Colonic mucosa (tissue), 4 donors: ENCODE data around the gene ABI2. TPM values are rescaled to one million over a fixed set of nuclear protein-coding genes. Genes with fewer than 3 reads are reported as not detected.

ENCODE experiments used
- DNase-seq: peaks from one replicate; pipeline ENCODE4 v3.0.0-alpha.2; 2020
- H3K27ac ChIP-seq: fragments of 200-600 bp; one replicate; pipeline ENCODE4 v1.8.0; 2021
- H3K27me3 ChIP-seq: fragments of 200-600 bp; one replicate; pipeline ENCODE4 v1.8.0; 2021
- H3K36me3 ChIP-seq: fragments of 200-600 bp; one replicate; pipeline ENCODE4 v1.8.0; 2021
- H3K4me1 ChIP-seq: fragments of 200-600 bp; one replicate; pipeline ENCODE4 v1.8.0; 2021; ENCODE audit warnings: mild to moderate bottlenecking
- H3K4me3 ChIP-seq: fragments of 200-600 bp; one replicate; pipeline ENCODE4 v1.8.0; 2021
- H3K9ac ChIP-seq, 2 donors: one replicate each; pipeline ENCODE4 v1.7.0; 2013; ENCODE audit warnings: control low read depth in 2 of 2, low read depth in 2 of 2, low read length in 2 of 2
- H3K9me3 ChIP-seq: fragments of 200-600 bp; one replicate; pipeline ENCODE4 v1.8.0; 2021
- CTCF ChIP-seq: fragments of 200-600 bp; IDR thresholded peaks from one replicate; pipeline ENCODE4 v1.8.0; 2022; ENCODE audit warnings: antibody characterized with exemption, mild to moderate bottlenecking
- intact Hi-C: fragments of 100-400 bp; cut with DNase I; formaldehyde crosslinking; loops from one replicate; pipeline ENCODE4 v1.14.1; 2022
- total RNA-seq, 2 donors: library from RNA; stranded (reverse); fragmentation: NEBNext Ultra II Directional in 1 of 2; extraction: Animal tissue kit (Norgen Biotek cat#: 25700) in 1 of 2; gene quantifications; one replicate each; pipeline ENCODE4 v1.2.1, GENCODE V29; 2021
- donor health status: healthy.
- donor health status: DM: no; HTN: no; CAD: no.
- donor health status: DM: no; HTN: no; CAD: no.

ABI2 gene
- total RNA-seq, 2 donors from 2014 or later = 23.8 to 24.5 TPM

DNA sequence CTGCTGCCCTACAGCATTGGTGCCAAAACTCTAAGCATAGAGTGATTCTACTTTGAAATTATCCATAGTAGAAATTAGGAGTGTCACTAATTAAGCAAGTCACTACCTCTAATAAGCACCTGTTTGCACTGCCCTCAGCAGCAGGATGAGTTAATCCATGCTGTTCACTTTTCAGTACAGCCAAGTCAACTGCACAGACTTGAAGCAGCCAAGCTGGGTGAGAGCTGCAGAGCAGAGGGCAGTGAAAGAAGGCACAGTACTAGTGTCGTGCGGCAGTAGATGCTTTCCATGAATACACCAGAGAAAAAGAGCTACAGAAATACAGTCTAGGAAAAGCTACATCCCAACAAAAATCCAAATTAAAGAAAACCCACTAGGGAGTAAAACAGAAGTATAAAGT, 108.3 kb downstream of the ABI2 start:
- H3K4me3 ChIP-seq = no peak overlapping the region
- H3K27me3 ChIP-seq = no peaks in the 10 kb centered on the region
- DNase-seq = no peak
- TF ChIP-seq CTCF = no peak
- H3K9ac ChIP-seq = no peak overlapping the region
- H3K36me3 ChIP-seq = no peaks in the 10 kb centered on the region
- H3K4me1 ChIP-seq = no peaks in the 10 kb centered on the region
- H3K27ac ChIP-seq = no peak overlapping the region
- intact Hi-C loops = no loop called here
- H3K9me3 ChIP-seq = no peaks in the 10 kb centered on the region

- intact Hi-C loops = no loop called here
- no peaks in the 10 kb centered on the region for H3K9me3 ChIP-seq
- no peak overlapping the region for H3K4me3 ChIP-seq
- H3K27ac ChIP-seq = no peak overlapping the region
- no peak for DNase-seq
- H3K9ac ChIP-seq = no peak overlapping the region
- H3K27me3 ChIP-seq = no peaks in the 10 kb centered on the region
- H3K36me3 ChIP-seq = no peaks in the 10 kb centered on the region
- no peak for TF ChIP-seq CTCF
- H3K4me1 ChIP-seq = no peaks in the 10 kb centered on the region
Measured at GRCh38 chr2:203437511-203437910, 109.3 kb downstream of the ABI2 start.

DNA sequence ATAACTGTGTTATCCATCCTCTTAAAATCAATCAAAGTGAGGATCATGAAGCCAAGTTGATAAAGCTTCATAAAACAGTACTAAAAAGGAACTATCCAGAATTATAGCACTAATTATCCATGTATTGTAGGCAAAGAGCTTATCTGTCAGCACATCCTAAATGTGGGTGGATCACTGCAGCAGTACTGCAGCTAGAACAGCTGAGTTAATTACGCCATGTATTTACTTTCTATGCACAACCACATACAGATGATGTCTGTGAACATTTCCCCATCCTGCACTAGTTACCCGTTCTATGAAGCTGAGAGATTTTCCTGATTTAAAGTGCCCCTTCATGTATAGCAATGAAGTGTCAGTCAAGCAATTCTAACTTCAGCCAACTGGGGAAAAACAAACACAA, 110.3 kb downstream of the ABI2 start:
- Histone ChIP-seq H3K4me1 (no peaks in the 10 kb centered on the region), H3K27me3 (no peaks in the 10 kb centered on the region), H3K9ac (no peak overlapping the region), H3K9me3 (no peaks in the 10 kb centered on the region), H3K4me3 (no peak overlapping the region), H3K27ac (no peak overlapping the region), H3K36me3 (no peaks in the 10 kb centered on the region)
- TF ChIP-seq CTCF = no peak
- intact Hi-C loops = no loop called here
- no peak for DNase-seq

GRCh38 chr2:203440671-203441070, 112.5 kb downstream of the ABI2 start:
- Histone ChIP-seq H3K9me3 (no peaks in the 10 kb centered on the region), H3K9ac (no peak overlapping the region), H3K27ac (no peak overlapping the region), H3K36me3 (no peaks in the 10 kb centered on the region), H3K4me1 (no peaks in the 10 kb centered on the region), H3K27me3 (no peaks in the 10 kb centered on the region), H3K4me3 (no peak overlapping the region)
- TF ChIP-seq CTCF = no peak
- DNase-seq = no peak
- intact Hi-C loops = no loop called here

DNA sequence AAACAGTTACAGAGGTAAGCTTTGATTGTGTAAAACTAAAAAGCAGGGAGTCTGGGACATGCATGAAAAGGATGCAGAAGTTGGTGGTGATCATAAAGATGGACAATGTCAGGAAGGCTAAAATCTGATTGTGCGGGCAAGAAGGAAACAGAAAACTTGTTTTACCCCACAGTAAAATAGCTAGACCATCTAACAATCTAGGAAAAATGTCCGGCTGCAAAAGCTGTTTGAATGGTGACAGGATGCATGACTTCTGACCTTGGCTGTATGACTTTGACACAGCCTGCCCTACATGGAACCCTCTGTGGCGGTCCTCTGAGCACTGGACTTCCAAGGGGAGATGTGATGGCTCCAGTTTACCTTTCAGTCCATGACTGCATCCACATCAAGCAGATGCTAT, 113.3 kb downstream of the ABI2 start:
- Histone ChIP-seq H3K36me3 (no peaks in the 10 kb centered on the region), H3K9me3 (no peaks in the 10 kb centered on the region), H3K9ac (no peak overlapping the region), H3K27me3 (no peaks in the 10 kb centered on the region), H3K4me3 (no peak overlapping the region), H3K4me1 (no peaks in the 10 kb centered on the region), H3K27ac (no peak overlapping the region)
- no peak for TF ChIP-seq CTCF
- no peak for DNase-seq
- intact Hi-C loops = no loop called here

- DNase-seq = no peak
- no peak overlapping the region for H3K9ac ChIP-seq
- no peaks in the 10 kb centered on the region for H3K36me3 ChIP-seq
- intact Hi-C loops = no loop called here
- no peaks in the 10 kb centered on the region for H3K27me3 ChIP-seq
- no peaks in the 10 kb centered on the region for H3K9me3 ChIP-seq
- H3K27ac ChIP-seq = no peak overlapping the region
- no peak for TF ChIP-seq CTCF
- H3K4me1 ChIP-seq = no peaks in the 10 kb centered on the region
- no peak overlapping the region for H3K4me3 ChIP-seq
Measured at GRCh38 chr2:203442463-203442862, 114.3 kb downstream of the ABI2 start.
